Epithelial cell of esophagus (primary cell): ENCODE measurements around the gene COIL.
A peak's percentile ranks its signal among the peaks of the same experiment; 100 is the strongest.
"Not testable (repeated sequence)": the region's sequence is repeated elsewhere in the genome, so short reads cannot be mapped to it uniquely, and the experiment has no call there.

Experiments used
- DNase-seq: peaks from one replicate; pipeline ENCODE4 v3.0.0; 2010; ENCODE audit warnings: low read depth
- H3K4me3 ChIP-seq: 2 replicates; pipeline ENCODE4 v1.5.1; 2011; ENCODE audit warnings: mild to moderate bottlenecking, low read length, control low read depth
- CTCF ChIP-seq: IDR thresholded peaks from 2 replicates; pipeline ENCODE4 v1.5.1; 2011; ENCODE audit warnings: low read depth, mild to moderate bottlenecking, low read length, control low read depth, inconsistent platforms; ENCODE audit not compliant: insufficient read depth; ENCODE audit errors: missing control alignments

COIL gene

GRCh38 chr17:56988901-56989572 lies 28.2 kb upstream of the COIL start:
- no peak for DNase-seq
- H3K4me3 ChIP-seq: no peak overlapping the region
- TF ChIP-seq CTCF: no peak

- no peak overlapping the region for H3K4me3 ChIP-seq
- no peak for TF ChIP-seq CTCF
- DNase-seq: no peak
Measured at GRCh38 chr17:56987283-56987834, 26.5 kb upstream of the COIL start.

- no peak for TF ChIP-seq CTCF
- H3K4me3 ChIP-seq: no peak overlapping the region
- no peak for DNase-seq
Measured at GRCh38 chr17:56985371-56986162, 24.7 kb upstream of the COIL start.

GRCh38 chr17:56983366-56983765 lies 22.5 kb upstream of the COIL start:
- H3K4me3 ChIP-seq: no peak overlapping the region
- no peak for TF ChIP-seq CTCF
- DNase-seq: no peak

- DNase-seq: peak; percentile 82
Measured at GRCh38 chr17:56982312-56982711, 21.5 kb upstream of the COIL start.

GRCh38 chr17:56980526-56980925 lies 19.7 kb upstream of the COIL start:
- not testable (repeated sequence) for H3K4me3 ChIP-seq, DNase-seq

More at GRCh38 chr17:56982312-56982711, 21.5 kb upstream of the COIL start:
- no peak for TF ChIP-seq CTCF
- H3K4me3 ChIP-seq: no peak overlapping the region

GRCh38 chr17:56979091-56979480 lies 18.2 kb upstream of the COIL start:
- no peak overlapping the region for H3K4me3 ChIP-seq
- DNase-seq: no peak
- no peak for TF ChIP-seq CTCF
